IMR-90 (cell line): ENCODE measurements around the gene NACC1. TPM values are rescaled to one million over a fixed set of nuclear protein-coding genes. Genes with fewer than 3 reads are reported as not detected.
"Not testable (repeated sequence)": the region's sequence is repeated elsewhere in the genome, so short reads cannot be mapped to it uniquely, and the experiment has no call there.

ENCODE experiments used
- ATAC-seq: fragments of 200-7000 bp; cut with Tn5 transposase; 2 replicates; pipeline ENCODE4 v1.9.1; 2020; ENCODE audit warnings: low read depth, mild to moderate bottlenecking, moderate library complexity
- BruUV-seq: library from RNA; stranded (reverse); fragments of 400-500 nt; replicated peaks from 2 replicates; lab custom pipeline; 2021; lab: Mats Ljungman, UMichigan
- CTCF ChIA-PET: fragments of 300-600 bp; formaldehyde crosslinking; extraction: SDS; loops from one replicate; lab custom pipeline; 2021; ENCODE audit warnings: antibody characterized with exemption; lab: Yijun Ruan, JAX
- POLR2A ChIA-PET: fragments of 300-600 bp; sonication (Branson Sonifier 250); formaldehyde crosslinking; loops from one replicate; lab custom pipeline; 2022; ENCODE audit warnings: antibody characterized with exemption; ENCODE audit not compliant: unreplicated experiment; lab: Charles Lee
- DNase-seq: peaks from one replicate; pipeline ENCODE4 v3.0.0; 2013
- H2AFZ ChIP-seq: replicated peaks from 2 replicates; pipeline ENCODE3; 2013; ENCODE audit warnings: low read length, mild to moderate bottlenecking; ENCODE audit not compliant: poor library complexity
- H2AK5ac ChIP-seq: 2 replicates; pipeline ENCODE4 v1.6.1; 2013; ENCODE audit warnings: low read depth, low read length, inconsistent platforms
- H2AK9ac ChIP-seq: replicated peaks from 2 replicates; pipeline ENCODE3; 2013; ENCODE audit warnings: mild to moderate bottlenecking, low read depth, low read length, moderate library complexity; ENCODE audit not compliant: poor library complexity
- H2BK120ac ChIP-seq: 2 replicates; pipeline ENCODE4 v1.6.1; 2013; ENCODE audit warnings: low read depth, low read length, inconsistent platforms
- H2BK15ac ChIP-seq: 3 replicates; pipeline ENCODE4 v1.6.1; 2013; ENCODE audit warnings: low read depth, low read length, inconsistent platforms
- H2BK20ac ChIP-seq: 2 replicates; pipeline ENCODE4 v1.6.1; 2013; ENCODE audit warnings: low read depth, mild to moderate bottlenecking, inconsistent platforms, low read length, moderate library complexity
- H2BK5ac ChIP-seq: 2 replicates; pipeline ENCODE4 v1.6.1; 2013; ENCODE audit warnings: mild to moderate bottlenecking, low read depth, low read length, inconsistent platforms; ENCODE audit not compliant: poor library complexity, severe bottlenecking
- H3K14ac ChIP-seq: replicated peaks from 2 replicates; pipeline ENCODE4 v1.6.1; 2013; ENCODE audit warnings: low read depth, low read length, inconsistent platforms
- H3K18ac ChIP-seq: 2 replicates; pipeline ENCODE4 v1.6.1; 2013; ENCODE audit warnings: low read depth, low read length, control low read depth
- H3K23ac ChIP-seq: 2 replicates; pipeline ENCODE4 v1.6.1; 2013; ENCODE audit warnings: low read depth, low read length, inconsistent platforms
- H3K27ac ChIP-seq: 2 replicates; pipeline ENCODE4 v1.5.1; 2013; ENCODE audit warnings: mild to moderate bottlenecking, control low read depth, low read length; ENCODE audit not compliant: insufficient read depth
- H3K27me3 ChIP-seq: 2 replicates; pipeline ENCODE4 v1.6.1; 2013; ENCODE audit warnings: low read length; ENCODE audit not compliant: control insufficient read depth, insufficient read depth
- H3K36me3 ChIP-seq: 2 replicates; pipeline ENCODE4 v1.6.1; 2013; ENCODE audit warnings: low read length, mixed read lengths; ENCODE audit not compliant: control insufficient read depth, insufficient read depth
- H3K4ac ChIP-seq: 2 replicates; pipeline ENCODE4 v1.6.1; 2013; ENCODE audit warnings: low read depth, low read length, inconsistent platforms
- H3K4me1 ChIP-seq: 2 replicates; pipeline ENCODE4 v1.6.1; 2013; ENCODE audit warnings: low read length, mixed read lengths; ENCODE audit not compliant: control insufficient read depth, insufficient read depth
- H3K4me2 ChIP-seq: 2 replicates; pipeline ENCODE4 v1.6.1; 2013; ENCODE audit warnings: low read depth, mild to moderate bottlenecking, control low read depth, low read length, moderate library complexity
- H3K4me3 ChIP-seq: 2 replicates; pipeline ENCODE4 v1.5.1; 2013; ENCODE audit warnings: low read depth, mild to moderate bottlenecking, control low read depth, low read length, moderate library complexity; ENCODE audit not compliant: insufficient read depth
- H3K56ac ChIP-seq: 2 replicates; pipeline ENCODE4 v1.6.1; 2013; ENCODE audit warnings: low read length, inconsistent platforms; ENCODE audit not compliant: insufficient read depth; ENCODE audit errors: extremely low read depth
- H3K79me1 ChIP-seq, 2 experiments: 2 replicates each; pipeline ENCODE4 v1.6.1; 2013; ENCODE audit warnings: low read length in 2 of 2, inconsistent platforms in 1 of 2, low read depth in 1 of 2
- H3K9ac ChIP-seq: 2 replicates; pipeline ENCODE4 v1.6.1; 2013; ENCODE audit warnings: low read depth, low read length, control low read depth
- H3K9me1 ChIP-seq: 2 replicates; pipeline ENCODE4 v1.6.1; 2013; ENCODE audit warnings: low read length, inconsistent platforms; ENCODE audit not compliant: insufficient read depth
- H3K9me3 ChIP-seq: 2 replicates; pipeline ENCODE4 v1.6.1; 2013; ENCODE audit warnings: low read length; ENCODE audit not compliant: control insufficient read depth, insufficient read depth
- H4K20me1 ChIP-seq: 2 replicates; pipeline ENCODE4 v1.6.1; 2013; ENCODE audit warnings: low read length, inconsistent platforms; ENCODE audit not compliant: insufficient read depth
- H4K5ac ChIP-seq: 2 replicates; pipeline ENCODE4 v1.6.1; 2013; ENCODE audit warnings: mild to moderate bottlenecking, low read depth, low read length, control low read depth
- H4K8ac ChIP-seq, 2 experiments: 2 replicates each; pipeline ENCODE4 v1.6.1; 2013; ENCODE audit warnings: low read depth in 2 of 2, low read length in 2 of 2, control low read depth in 1 of 2, inconsistent platforms in 1 of 2
- H4K91ac ChIP-seq: 2 replicates; pipeline ENCODE4 v1.6.1; 2013; ENCODE audit warnings: low read depth, low read length, inconsistent platforms; ENCODE audit not compliant: insufficient read depth
- BHLHE40 ChIP-seq: fragments of 150-350 bp; IDR thresholded peaks from 2 replicates; pipeline ENCODE4 v1.6.1; 2016; ENCODE audit warnings: mild to moderate bottlenecking, low read depth, low read length
- CEBPB ChIP-seq: IDR thresholded peaks from 2 replicates; pipeline ENCODE4 v1.6.1; 2012; ENCODE audit warnings: low read depth, low read length, improper control_type of control experiment
- ELK1 ChIP-seq: fragments of 150-350 bp; IDR thresholded peaks from 2 replicates; pipeline ENCODE4 v1.6.1; 2016; ENCODE audit warnings: low read depth, mild to moderate bottlenecking, low read length, moderate library complexity, borderline replicate concordance
- MAZ ChIP-seq: IDR thresholded peaks from 2 replicates; pipeline ENCODE4 v1.6.1; 2012; ENCODE audit warnings: low read depth, mild to moderate bottlenecking, low read length, improper control_type of control experiment, moderate library complexity, borderline replicate concordance
- POLR2A ChIP-seq: IDR thresholded peaks from 2 replicates; pipeline ENCODE4 v1.6.1; 2012; ENCODE audit warnings: mild to moderate bottlenecking, low read depth, low read length
- RFX5 ChIP-seq: IDR thresholded peaks from 2 replicates; pipeline ENCODE4 v1.8.0; 2012; ENCODE audit warnings: low read depth, mild to moderate bottlenecking, low read length, moderate library complexity
- WGBS, 2 experiments: methylation state at CpG; one replicate each; pipeline versions ENCODE4 v1.1.5 to v1.1.7; 2013; ENCODE audit warnings: missing lambda C conversion rate in 2 of 2; ENCODE audit not compliant: insufficient read length in 1 of 2; ENCODE audit errors: extremely low coverage in 2 of 2; 5-methylcytosine and 5-hydroxymethylcytosine counted together
- dilution Hi-C: fragments of 300-500 bp; cut with HindIII; formaldehyde crosslinking; loops from one replicate; pipeline ENCODE4 v1.14.3; 2018; ENCODE audit warnings: low sequenced_read_pairs; ENCODE audit not compliant: unreplicated experiment
- in situ Hi-C: fragments of 300-500 bp; cut with MboI; formaldehyde crosslinking; loops from 3 replicates; pipeline ENCODE4 v1.14.3; 2019; ENCODE audit warnings: low sequenced_read_pairs, inconsistent platforms, mixed read lengths
- intact Hi-C: fragments of 100-400 bp; cut with micrococcal nuclease; formaldehyde crosslinking; loops from 2 replicates; pipeline ENCODE4 v1.10.0; 2022
- polyA plus RNA-seq, 3 experiments: library from polyadenylated mRNA; depleted of rRNA; stranded (reverse); fragments of >200 nt; gene quantifications; 2 replicates each; pipeline ENCODE4 v1.2.3, GENCODE V29; 2012; ENCODE audit warnings: low replicate concordance in 1 of 3
- total RNA-seq: library from RNA; depleted of rRNA; stranded (reverse); fragments of >200 nt; gene quantifications from 2 replicates; pipeline ENCODE4 v1.2.3, GENCODE V29; 2012

Gene NACC1
- total and polyA plus RNA-seq, 2 of the 4 experiments (the other 2 are of a cell fraction) = 42.5 to 181 TPM

- in situ Hi-C loops (no loop called here), dilution Hi-C loops (no loop called here), intact Hi-C loops (no loop called here)
- BruUV-seq = no TSS peak
- Histone ChIP-seq H3K4me3 (no peak overlapping the region), H3K79me1 (no peaks in the 10 kb centered on the region), H4K91ac (peak overlapping the region; percentile 16; the same call in 1 of the 2 replicates), H3K4me1 (peaks cover 7% of the 10 kb centered on the region), H3K9ac (peak overlapping the region; percentile 8; the same call in 1 of the 2 replicates), H3K9me3 (no peaks in the 10 kb centered on the region), H3K4ac (peak overlapping the region; percentile 48; the same call in 1 of the 2 replicates), H2AK5ac (peak overlapping the region; percentile 42; the same call in 1 of the 2 replicates), H4K8ac (peak overlapping the region; percentile 72 to 81; a peak in 3 of 4 replicates), H4K20me1 (no peaks in the 10 kb centered on the region), H3K23ac (no peak overlapping the region), H3K9me1 (no peaks in the 10 kb centered on the region), H2BK15ac (no peak overlapping the region), H2AFZ (peak overlapping the region; percentile 90), H3K27ac (no peak overlapping the region), H2AK9ac (peak overlapping the region; percentile 47), H3K36me3 (no peaks in the 10 kb centered on the region), H3K18ac (no peak overlapping the region), H2BK5ac (no peak overlapping the region), H2BK20ac (peak overlapping the region; percentile 46; the same call in 1 of the 2 replicates), H3K27me3 (no peaks in the 10 kb centered on the region), H3K4me2 (no peak overlapping the region; the same call in 1 of the 2 replicates), H2BK120ac (no peak overlapping the region), H3K56ac (no peak overlapping the region; the same call in 1 of the 2 replicates), H4K5ac (no peak overlapping the region), H3K14ac (peak overlapping the region; percentile 59; the same call in 1 of the 2 replicates)
- ATAC-seq (peak; percentile 78), DNase-seq (peak; percentile 64)
- CTCF ChIA-PET = interaction anchor here (0.6 to 1.3 kb wide), 4 partner anchors 12 to 204 kb away, joined by 3 to 6 read pairs (median 4); partner anchors contain the start of genes IER2 and STX10
- no CpG with 5 or more reads among the region's 16 CpGs for WGBS, 2 experiments
- TF ChIP-seq RFX5 (no peak), BHLHE40 (peak; percentile 59; the same call in 1 of the 2 replicates), ELK1 (no peak), CEBPB (no peak), POLR2A (no peak), MAZ (0 out of 2 replicates have a peak, but pooled peaks have one; percentile 27)
- POLR2A ChIA-PET = interaction anchor here (0.6 kb wide), 1 partner anchor 176 kb away, joined by 3 read pairs; no protein-coding TSS in a partner anchor
These were observed 63.8 kb downstream of the NACC1 start for GRCh38 chr19:13181747-13182388.

- H2BK15ac ChIP-seq, H4K5ac ChIP-seq, H3K9ac ChIP-seq, H3K23ac ChIP-seq, H3K9me1 ChIP-seq, H3K27ac ChIP-seq, in situ Hi-C loops, H4K91ac ChIP-seq, H3K79me1 ChIP-seq, H3K18ac ChIP-seq, CTCF ChIA-PET, intact Hi-C loops, BruUV-seq, H4K8ac ChIP-seq, H3K27me3 ChIP-seq, H2AK5ac ChIP-seq, H3K14ac ChIP-seq, H3K56ac ChIP-seq, POLR2A ChIA-PET, H4K20me1 ChIP-seq, H2AFZ ChIP-seq, H2AK9ac ChIP-seq, H2BK20ac ChIP-seq, H3K4me2 ChIP-seq, dilution Hi-C loops, DNase-seq, H3K9me3 ChIP-seq, ATAC-seq, H2BK120ac ChIP-seq, H3K4me1 ChIP-seq, H3K36me3 ChIP-seq, H3K4me3 ChIP-seq, H3K4ac ChIP-seq, H2BK5ac ChIP-seq: not testable (repeated sequence)
- 100% methylated on average over 1 of the region's 23 CpGs; no CpG with 5 or more reads in 1 of the 2 experiments for WGBS, 2 experiments
These were observed 66.9 kb downstream of the NACC1 start for GRCh38 chr19:13184926-13185325.
